GM12892 (cell line): Measurements from ENCODE around the gene ACOX2.

Experiments
- DNase-seq: peaks from one replicate; pipeline ENCODE4 v3.0.0; 2011; ENCODE audit not compliant: insufficient read length
- FAIRE-seq: peaks from 2 replicates; lab custom pipeline; 2011; peaks lifted over from hg19 to GRCh38; lab: Jason Lieb, UNC
- POLR2A ChIP-seq: IDR thresholded peaks from 2 replicates; pipeline ENCODE4 v1.6.1; 2011; ENCODE audit warnings: low read depth, low read length, control low read depth
- POLR2AphosphoS5 ChIP-seq: IDR thresholded peaks from 2 replicates; pipeline ENCODE4 v1.6.1; 2011; ENCODE audit warnings: low read depth, low read length, control low read depth
- TAF1 ChIP-seq: IDR thresholded peaks from 2 replicates; pipeline ENCODE4 v1.6.1; 2011; ENCODE audit warnings: low read depth, mild to moderate bottlenecking, control low read depth, low read length, borderline replicate concordance

Gene ACOX2

GRCh38 chr3:58565621-58566397, 28.8 kb upstream of the ACOX2 start:
- FAIRE-seq (no peak), DNase-seq (no peak)
- TF ChIP-seq POLR2AphosphoS5, result no peak

GRCh38 chr3:58564456-58565160, 27.6 kb upstream of the ACOX2 start:
- no peak for FAIRE-seq
- DNase-seq, result no peak
- TF ChIP-seq TAF1 (no peak), POLR2AphosphoS5 (no peak), POLR2A (no peak)

GRCh38 chr3:58564054-58564453, 27.1 kb upstream of the ACOX2 start:
- FAIRE-seq, result no peak
- no peak for DNase-seq

DNA sequence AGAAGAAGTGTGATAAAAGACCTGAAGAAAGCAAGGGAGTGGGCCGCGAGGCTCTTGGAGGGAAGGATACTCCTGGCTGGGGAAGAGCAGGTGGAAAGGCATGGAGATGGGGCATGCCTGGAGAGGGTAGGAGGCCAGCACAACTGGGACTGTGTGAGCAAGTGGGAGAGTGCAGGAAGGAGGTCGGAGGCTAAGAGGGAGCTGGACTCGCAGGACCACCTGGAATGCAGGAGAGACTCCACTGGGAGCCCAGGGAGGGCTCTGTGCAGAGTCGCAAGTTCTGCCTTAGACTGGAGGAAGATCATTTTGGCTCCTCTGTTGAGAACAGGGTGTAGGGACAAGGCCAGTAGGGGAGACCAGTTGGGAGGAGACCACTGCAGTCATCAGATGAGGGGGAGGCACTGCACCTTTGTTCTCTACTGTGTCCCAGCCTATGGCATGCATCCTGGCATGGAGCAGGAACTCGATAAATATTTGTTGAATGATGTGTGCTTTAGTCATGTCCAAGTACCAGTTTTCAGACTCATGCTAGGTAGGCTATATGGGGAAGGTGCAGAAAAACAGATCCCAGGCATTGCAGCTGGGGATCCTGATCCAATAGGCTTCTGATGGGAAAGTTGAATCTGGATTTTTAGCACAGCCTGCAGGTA, 26.5 kb upstream of the ACOX2 start:
- DNase-seq (no peak), FAIRE-seq (no peak)
- TF ChIP-seq TAF1 (no peak), POLR2AphosphoS5 (no peak), POLR2A (no peak)

More at GRCh38 chr3:58564054-58564453, 27.1 kb upstream of the ACOX2 start:
- TF ChIP-seq POLR2AphosphoS5 (no peak), TAF1 (no peak), POLR2A (no peak)

GRCh38 chr3:58562498-58562897, 25.5 kb upstream of the ACOX2 start:
- no peak for DNase-seq
- TF ChIP-seq POLR2AphosphoS5 (no peak), POLR2A (no peak), TAF1 (no peak)
- FAIRE-seq, result no peak

DNA sequence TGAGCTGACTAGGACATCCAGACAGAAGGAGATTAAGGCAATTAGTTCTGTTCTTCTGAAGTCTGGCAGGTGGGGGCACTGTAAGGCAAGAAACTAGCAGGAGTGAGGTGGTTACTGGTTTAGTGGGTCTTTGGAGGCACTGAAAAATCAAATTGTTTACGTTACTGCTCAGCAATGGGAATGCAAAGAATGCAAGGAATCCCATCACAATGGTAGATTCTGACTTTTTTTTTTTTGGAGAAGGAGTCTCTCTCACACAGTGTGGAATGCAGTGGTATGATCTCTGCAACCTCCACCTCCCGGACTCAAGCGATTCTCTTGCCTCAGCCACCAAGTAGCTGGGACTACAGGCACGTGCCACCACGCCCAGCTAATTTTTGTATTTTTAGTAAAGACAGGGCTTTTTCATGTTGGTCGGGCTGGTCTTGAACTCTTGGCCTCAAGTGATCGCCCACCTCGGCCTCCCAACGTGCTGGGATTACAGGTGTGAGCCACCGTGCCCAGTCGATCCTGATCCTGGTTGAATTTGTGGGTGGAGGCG, 23.9 kb upstream of the ACOX2 start:
- FAIRE-seq, result no peak
- TF ChIP-seq TAF1, result no peak
- TF ChIP-seq POLR2AphosphoS5, result no peak
- TF ChIP-seq POLR2A, result no peak
- no peak for DNase-seq

DNA sequence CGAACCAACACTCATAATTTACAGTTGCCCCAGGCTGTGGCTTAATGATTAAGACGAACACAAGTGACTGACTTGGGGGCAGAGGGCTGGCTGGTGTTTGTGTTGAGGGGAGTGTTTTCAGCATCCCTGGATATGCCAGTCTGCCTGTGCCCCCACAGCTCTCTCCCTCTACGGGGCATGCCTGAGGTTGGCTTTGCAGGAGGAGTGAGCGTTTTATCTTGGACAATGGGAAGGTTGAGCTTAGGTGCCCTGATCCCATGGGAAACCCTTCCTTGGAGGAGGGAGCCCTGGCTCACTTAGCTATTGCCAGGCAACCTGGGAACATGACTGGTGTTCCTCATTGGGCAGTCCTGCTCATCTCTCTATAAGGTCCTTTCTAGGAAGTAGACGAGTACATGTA, 22.6 kb upstream of the ACOX2 start:
- DNase-seq (no peak), FAIRE-seq (no peak)
- TF ChIP-seq POLR2AphosphoS5 (no peak), TAF1 (no peak), POLR2A (no peak)

DNA sequence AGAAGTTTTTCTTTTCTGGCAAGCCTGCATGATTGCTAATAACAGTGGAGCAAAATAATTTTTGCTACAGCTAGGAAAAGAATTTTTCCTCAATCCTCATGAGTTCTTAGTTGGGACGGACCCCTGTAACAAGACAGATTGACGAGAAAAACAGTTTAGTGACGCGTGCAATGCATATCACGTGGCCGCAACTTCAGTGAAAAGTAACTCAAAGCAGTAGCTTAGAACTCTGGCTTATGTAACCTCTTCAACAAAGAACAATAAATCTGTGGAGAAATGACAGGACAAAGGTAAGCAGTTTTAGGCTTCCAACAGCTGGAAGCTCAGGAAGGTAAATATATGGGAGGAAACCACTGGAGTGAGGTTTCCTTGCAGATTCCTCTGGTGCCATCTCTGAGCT, 20.5 kb upstream of the ACOX2 start:
- TF ChIP-seq POLR2A (no peak), TAF1 (no peak), POLR2AphosphoS5 (no peak)
- FAIRE-seq, result no peak
- no peak for DNase-seq

DNA sequence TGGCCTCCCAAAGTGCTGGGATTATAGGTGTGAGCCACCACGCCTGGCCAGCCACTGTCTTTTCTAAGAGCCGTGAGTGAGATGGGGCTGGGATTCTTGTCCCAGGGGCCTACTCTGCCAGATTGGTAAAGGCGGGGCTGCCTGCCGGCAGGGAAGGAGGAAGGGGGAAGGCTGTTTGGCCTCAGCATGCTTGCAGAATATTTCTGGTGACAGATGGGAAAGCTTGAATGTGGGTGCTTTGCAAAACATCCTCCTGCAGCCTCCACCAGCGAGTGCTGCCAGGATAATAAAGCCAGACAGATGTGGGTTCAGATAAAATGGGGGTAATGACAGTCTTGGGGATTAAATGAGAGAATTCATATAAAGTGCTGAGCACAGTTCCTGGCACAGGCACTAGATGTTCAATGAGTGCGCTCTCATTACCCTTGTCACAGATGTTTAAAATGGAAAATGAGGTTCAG, 19.8 kb upstream of the ACOX2 start:
- no peak for TF ChIP-seq POLR2AphosphoS5
- no peak for TF ChIP-seq TAF1
- no peak for TF ChIP-seq POLR2A
- no peak for DNase-seq
- FAIRE-seq, result no peak

DNA sequence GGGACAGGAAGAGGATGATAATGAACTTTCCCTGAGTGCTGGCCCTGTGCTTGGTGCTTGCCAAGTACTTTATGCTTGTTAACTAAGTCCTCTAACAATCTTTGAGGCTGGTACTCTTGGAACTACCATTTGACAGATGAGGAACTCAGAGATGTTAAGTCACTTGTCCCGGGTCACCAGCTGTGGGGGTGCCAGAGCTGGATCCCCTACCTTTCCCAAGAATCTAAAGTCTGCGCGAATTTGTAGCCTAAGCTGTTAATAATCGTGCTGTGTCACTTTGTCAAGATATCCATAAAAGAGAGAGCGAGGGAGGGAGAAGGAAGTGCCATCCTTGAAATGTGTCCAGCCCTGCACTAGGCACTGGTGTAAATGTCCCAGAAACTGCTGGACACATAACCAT, 19.0 kb upstream of the ACOX2 start:
- no peak for TF ChIP-seq POLR2A
- TF ChIP-seq POLR2AphosphoS5, result no peak
- TF ChIP-seq TAF1, result no peak
- no peak for DNase-seq
- FAIRE-seq, result no peak

DNA sequence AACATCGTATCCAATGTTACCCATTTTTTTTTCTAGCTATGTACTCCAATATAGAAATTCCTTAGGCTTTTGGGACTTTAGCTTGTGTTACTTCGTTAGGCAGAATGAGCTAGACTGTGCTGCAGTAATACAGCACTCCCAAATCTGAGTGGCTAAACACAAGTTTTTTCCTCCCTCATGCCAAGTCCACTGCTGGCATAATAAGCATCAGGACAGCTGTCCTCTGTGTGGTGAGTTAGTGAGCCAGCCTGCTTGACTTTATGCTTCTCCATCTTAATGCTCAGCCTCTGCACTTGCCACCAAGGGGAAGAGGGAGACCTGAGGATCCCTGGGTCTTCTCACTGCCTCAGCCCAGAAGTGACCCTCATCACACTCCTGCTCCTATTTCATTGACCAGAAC, 18.2 kb upstream of the ACOX2 start:
- FAIRE-seq (no peak), DNase-seq (no peak)
- TF ChIP-seq POLR2AphosphoS5, result no peak
- no peak for TF ChIP-seq TAF1
- no peak for TF ChIP-seq POLR2A

GRCh38 chr3:58553003-58553402, 16.0 kb upstream of the ACOX2 start:
- DNase-seq, result no peak
- FAIRE-seq, result no peak
- TF ChIP-seq TAF1 (no peak), POLR2A (no peak)
